Inferior parietal cortex (tissue), 1 donor: Measurements from ENCODE around the gene C1orf74.
"Not testable (repeated sequence)": the region's sequence is repeated elsewhere in the genome, so short reads cannot be mapped to it uniquely, and the experiment has no call there.

Source experiments
- DNase-seq: peaks from one replicate; pipeline ENCODE4 v3.0.0-alpha.2; 2016; ENCODE audit errors: extremely low spot score

The C1orf74 gene

DNA sequence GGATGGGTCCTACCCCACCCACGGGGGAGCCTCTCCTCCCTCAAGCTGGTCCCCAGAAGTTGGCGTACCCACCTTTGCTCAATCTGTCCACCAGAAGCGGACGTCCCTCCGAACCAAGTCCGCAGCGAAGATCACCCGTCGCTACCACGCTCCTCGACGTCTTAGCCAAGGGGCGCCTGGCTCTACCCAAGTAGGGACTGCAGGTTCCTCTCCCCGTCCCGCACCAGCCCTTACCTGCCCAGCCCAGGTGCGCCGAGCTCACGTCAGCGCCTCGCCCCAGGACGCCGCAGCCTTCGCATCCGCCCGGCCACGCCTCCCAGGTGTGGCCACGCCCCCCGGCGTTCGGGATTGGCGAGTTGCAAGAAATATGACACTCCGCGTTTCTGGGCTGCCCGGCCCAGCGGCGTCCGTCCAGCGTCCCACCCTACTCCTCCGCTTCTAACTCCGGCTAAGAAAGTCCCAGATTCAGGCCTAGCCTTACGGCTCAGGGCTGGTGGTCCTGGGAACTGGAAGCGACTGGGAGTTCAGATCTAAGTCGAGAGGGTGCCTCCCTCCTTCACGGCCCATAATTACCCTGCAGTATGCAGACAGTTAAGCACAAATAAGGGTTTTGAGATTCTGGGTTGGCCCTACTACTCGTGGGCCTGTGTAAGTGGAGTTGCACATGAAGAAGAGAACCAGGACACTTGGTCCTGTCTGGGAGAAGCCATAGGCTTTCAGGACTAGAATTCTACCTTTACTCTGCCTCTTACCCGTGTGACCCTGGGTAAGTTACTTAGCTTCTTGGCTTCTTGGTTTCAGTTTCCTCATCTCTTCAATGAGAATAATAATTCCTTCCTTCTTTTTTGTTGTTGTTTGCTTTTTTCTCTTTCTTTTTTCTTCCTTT lies 21.8 kb upstream of the C1orf74 start, which contains the start of gene IRF6:
Gene IRF6, minus strand, starts transcription at position 268 of the 886 bp plus-strand sequence. CDS start 4,729 bp downstream, outside the sequence.
- peak; percentile 47 for DNase-seq

DNA sequence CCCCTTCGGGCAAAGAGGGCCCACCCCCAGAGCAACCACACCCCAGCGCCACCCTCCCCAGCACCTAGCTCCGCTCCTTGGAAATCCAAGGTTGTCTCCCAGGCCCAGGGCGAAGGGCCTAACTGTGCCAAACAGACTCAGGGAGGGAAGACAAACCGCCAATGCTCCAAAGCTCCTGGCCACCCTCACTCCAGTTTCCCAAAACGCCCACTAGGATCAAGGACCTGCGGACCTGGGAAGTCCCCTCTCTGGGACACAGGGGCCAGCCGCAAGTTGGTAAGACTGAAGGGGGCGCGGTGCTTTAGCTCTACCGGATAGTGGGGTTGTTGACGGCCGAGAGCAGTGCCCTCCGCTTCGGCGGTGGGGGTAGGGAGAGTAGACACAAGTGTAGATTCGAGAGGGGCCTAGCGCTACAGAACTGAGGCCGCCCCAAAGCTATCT lies 21.0 kb upstream of the C1orf74 start:
- no peak for DNase-seq

DNA sequence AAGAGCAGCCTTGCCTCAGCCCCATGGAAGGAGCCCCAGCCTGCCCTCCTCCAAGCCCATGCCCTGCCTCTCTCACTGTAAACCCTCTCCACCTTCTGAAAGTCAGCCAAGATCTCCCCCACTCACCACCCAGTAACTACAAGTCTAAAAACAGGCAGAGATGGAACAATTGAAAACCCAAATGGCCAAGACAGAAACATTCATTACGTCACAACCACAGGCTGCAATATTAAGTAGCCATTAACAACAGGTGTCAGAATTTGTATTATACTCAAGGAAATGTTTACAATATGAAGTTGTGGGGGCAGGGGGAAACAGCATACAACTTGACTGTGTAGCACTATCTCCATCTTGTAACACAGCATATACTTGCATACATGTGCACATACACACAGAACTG lies 19.2 kb upstream of the C1orf74 start:
- no peak for DNase-seq

DNA sequence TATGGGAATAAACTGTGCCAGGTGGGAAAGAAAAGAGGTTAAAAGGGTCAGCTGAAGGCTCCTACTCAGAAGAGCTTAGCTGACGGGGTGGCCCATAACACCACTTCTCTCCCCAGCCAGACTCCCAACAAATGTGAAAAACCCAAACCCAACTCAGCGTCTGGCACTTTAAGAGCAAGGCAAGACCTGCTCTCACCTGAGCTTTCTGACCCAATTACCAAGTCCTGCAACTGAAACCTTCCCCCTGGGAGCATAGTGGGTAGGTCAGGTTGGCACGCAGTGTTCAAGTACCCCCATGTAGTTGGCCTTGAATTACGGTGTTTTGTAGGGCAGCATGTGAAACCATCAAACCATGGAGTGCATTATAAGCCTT lies 18.4 kb upstream of the C1orf74 start:
- no peak for DNase-seq

DNA sequence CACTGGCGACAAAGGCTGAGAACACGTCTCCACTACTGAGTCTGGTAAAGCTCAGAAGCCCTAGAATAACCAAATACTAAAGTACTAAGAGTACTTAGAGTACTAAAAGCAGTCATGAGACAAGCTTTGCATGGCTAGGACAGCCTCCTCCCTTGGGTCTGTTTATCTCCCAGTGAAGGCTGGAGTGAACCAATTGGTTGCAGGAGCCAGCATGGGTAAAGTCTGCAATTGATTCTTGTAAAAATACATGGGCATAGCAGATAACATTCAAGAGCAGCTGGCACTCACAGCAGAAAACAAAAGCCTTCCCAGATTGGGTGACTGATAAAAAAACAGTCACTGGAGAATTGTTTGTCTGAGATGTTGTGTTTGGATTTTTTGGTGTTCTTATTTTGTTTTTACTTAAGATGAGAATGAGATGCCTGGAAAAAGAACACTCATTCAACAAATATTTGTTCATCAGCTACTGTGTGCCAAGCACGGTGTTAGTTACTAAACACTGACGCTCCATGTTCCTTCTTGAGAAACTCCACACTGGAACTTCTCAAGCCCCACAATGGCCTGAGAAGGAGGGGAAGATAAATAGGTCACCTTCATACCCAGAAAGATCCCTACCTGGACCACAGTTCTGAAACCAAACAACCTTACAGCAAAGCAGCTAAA lies 17.9 kb upstream of the C1orf74 start:
- DNase-seq = no peak

DNA sequence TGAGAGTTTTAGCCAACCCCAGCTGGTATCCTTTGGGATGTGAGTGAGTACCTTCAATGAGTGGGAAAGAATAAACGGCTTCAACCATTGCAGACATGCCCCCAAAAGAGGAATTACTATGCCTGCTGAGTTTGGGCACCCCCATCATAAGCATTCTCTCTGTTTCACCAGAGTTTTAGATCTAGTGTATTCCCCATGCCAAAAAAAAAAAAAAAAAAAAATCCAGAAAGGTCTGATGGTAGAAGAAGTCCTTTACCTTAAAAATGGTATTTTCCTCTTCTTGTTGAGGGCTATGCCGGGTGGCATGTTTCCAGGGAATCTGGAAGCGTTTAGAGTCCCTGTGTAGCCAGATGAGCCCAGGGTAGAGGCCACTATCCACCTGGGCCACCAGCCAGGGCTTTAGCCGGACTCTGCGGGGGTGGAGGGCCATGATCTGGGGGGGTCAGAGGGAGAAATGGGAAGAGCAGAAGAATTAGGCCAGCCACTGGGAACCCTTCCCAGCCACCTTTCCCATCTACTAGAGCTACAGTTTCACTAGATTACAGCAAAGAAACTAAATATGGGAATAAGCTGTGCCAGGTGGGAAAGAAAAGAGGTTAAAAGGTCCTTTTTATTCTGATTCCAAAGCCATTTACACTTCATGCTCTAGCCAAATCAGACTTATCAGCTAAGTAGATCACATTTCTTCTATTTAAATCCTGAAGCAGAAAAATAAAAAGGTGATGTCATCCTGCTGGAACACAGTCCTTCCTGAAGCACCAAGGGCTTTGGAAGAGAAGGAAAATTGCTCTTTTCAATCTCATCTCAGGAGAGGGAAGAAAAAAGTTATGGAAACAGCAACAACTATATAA lies 16.9 kb upstream of the C1orf74 start:
- no peak for DNase-seq

DNA sequence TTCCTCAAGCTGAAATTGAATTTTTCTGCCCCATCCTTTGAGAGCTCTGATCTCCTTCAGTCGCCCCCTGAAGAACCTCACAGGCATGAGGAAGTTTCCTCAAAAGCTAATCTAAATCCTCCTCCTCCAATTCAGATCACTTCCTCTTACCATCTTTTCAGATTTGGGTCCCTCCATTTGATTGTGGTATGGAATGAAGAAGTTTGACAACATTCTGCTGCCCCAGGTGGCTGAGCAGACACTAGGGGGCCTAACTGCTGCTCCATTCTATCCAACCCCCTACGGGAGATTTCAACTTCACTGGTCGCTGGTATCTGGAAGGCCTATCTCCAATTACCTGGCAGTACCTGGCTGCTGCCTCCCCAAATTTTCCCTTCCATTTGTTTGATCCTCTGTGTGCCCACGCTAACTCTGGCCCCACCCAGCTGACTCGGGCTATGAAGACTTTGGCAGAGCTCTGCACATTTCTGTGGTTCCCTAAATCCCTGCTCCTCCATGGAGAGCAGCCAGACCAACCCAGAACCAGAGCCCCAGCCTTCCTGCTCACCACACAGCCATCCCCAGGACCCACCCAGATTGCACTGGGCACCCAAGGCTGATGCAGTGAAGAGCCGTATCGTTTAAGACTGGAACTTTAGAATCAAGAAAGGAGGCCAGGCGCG lies 13.8 kb upstream of the C1orf74 start:
- DNase-seq = no peak

DNA sequence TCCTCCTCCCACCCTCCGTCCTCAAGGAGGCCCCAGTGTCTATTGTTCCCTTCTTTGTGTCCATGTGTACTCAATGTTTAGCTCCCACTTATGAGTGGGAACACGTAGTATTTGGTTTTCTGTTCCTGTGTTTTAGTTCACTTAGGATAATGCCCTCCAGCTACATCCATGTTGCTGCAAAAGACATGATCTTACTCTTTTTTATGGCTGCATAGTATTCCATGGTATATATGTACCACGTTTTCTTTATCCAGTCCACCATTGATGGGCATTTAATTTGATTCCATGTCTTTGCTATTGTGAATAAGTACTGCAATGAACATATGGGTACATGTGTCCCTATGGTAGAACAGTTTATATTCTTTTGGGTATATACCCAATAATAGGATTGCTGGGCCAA lies 9.4 kb upstream of the C1orf74 start:
- DNase-seq = not testable (repeated sequence)

DNA sequence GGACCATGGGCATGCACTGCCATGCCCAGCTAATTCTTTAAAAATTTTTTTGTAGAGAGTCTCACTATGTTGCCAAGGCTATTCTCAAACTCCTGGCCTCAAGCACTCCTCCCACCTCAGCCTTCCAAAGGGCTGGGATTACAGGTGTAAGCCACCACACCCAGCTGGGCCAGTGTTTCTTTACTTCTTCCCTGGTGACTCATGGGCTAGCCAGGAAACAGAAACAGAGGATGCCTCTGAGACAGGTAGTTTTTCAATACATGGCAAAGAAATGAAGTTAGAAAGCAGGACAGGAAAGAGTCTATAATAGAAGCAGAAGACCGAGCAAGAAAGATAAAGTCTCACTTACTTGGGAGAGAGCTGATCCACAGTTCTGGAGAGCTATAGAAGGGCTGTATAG lies 7.6 kb upstream of the C1orf74 start:
- no peak for DNase-seq

DNA sequence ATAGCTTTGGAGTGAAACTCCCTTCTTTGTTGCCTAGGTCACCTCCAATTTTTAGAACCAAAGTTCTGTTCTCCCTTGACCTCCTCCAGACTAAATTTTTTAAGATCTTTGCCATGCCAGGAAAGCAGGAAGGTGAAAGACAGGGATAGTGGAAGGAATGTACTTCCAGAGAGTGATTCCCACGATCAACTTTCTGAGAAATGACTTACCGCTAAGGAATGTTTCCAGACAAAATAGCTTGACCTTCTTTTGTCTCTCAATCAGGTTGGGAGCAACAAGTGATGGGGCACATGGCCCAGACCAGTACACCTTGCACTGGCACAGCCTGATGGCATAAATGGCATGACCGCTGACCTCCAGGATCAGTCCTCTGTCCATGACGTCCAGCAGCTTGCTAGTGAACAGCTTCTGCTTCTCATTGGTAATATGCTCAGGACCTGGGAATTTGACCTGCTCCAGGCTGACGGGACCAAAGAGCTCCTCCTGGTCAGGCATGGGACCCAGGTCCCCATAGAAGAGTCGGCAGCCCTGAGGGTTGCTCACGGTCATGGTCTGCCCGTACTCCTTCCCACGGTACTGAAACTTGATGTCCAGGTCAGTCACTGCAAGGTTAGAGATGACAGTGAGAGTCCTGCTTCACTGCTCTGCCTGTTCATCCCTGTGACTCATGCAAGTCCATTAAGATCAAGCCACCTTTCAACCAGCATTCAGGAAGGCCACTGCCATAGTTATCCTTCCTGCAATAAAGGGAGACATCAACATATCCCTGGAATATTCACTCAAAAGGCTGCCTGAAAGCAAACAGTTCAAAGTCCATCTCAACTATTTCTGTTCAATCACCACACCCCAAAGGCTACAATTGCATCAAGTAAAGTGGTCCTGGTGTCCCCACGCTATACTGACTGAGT lies 6.2 kb upstream of the C1orf74 start:
- DNase-seq = no peak

DNA sequence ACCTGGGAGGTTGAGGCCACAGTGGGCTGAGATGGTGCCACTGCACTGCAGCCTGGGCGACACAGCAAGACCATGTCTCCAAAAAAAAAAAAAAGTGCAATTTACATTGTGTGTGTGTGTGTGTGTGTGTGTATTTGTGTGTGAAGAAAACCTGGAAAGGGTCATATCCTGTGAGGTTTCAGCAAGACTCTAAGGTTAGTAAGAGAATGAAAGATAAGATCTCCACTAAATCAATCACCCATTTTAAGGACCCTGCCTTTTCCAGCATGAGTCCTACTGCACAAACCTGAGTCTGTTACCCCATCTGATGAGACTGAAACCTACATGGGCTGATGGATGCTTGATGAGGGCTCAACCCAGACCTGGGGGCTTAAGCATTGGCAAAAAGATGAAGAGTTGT lies 4.9 kb upstream of the C1orf74 start:
- no peak for DNase-seq

DNA sequence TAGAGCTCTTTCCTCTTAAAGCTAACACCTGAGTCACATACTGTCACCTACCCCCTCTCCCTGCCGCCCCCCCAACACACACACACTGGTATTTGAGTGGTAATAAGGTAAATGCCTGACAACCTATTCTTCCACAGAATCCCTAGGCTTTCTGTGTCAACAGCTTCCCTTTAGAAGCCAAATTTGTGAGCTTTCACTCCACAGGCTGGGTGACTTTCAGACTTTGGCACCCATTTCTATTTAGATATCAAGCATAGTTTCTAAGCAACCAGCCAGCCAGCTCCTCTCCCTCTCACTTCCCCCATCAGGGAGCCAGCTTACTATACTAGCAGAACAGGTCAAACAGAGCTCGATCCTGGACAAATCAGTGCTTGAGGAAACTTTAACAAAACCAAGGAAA lies 3.2 kb upstream of the C1orf74 start:
- DNase-seq = peak; percentile 24

DNA sequence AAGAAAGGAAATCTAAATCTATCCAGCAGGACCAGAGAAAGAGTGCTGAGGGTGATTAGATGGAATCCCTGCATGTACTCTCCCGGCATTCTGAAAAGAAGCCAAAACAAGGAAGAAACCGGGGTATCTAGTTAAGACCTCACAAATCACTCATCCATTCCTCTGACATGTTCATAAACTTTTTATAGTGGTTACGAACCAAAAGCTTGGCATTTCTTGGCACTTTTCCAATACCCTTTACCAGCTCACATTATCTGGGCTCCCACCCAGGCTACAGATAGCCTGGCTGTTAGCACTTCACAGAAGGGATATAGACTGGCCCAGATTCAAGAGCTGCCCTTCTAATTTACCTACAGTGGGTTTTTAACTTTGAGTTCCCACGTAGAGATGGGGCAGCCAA lies 1.8 kb upstream of the C1orf74 start:
- DNase-seq = no peak

DNA sequence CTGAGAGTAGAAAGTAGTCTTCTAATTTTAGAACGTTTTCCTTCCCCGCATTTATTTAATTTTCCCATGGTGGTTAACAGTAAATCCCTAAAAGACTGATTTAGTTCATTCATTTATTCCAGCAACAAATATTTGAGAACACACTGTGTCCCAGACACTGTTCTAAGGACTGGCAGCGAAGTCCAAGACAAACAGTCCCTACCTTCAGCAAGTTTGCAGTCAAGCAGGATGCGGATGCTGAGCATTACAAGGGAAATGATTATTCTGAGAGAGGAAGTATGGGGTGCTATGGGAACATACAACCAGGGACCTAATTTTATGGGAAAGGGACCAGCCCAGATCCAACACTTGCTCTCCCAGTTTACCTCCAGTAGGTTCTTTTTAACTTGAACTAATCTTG lies 1.2 kb upstream of the C1orf74 start:
- DNase-seq = no peak

DNA sequence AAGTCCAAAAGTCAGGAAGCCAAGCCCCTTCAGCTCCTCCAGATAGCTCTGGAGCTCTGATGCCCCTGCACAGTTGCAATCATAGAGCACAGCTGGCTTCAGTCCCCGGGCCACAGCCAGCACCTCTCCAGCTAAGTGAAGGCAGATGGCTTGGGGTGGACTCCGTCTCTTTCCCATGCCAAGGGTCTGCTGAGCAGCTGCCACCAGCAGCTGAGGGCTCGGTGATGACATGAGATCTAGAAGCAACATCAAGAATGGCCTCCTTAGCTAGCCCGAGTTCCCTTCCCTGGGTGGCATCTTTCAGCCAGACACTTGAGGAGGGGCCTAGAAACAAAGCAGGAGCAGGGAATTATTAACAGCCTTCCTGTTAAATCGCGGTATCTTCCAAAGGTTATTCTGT lies 973 bp downstream of the C1orf74 start:
- no peak for DNase-seq

DNA sequence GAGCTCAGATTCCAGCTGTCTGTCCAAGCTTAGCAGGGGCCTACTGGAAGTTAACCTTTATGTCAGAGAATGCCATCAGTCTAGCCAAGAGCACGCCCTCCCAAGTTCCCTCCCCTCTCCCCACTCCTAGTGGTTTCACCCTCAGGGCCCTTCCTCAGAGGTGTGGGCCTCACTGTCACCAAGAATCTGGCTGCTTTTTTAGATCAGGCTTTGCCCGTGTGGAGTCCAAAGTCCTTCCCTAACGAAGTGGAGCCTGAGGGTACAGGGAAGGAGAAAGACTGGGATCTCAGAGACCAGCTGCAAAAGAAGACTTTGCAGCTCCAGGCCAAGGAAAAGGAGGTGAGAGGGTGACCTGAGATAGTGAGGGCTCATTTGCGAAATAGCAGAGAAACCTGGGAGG lies 4.1 kb downstream of the C1orf74 start:
- no peak for DNase-seq

DNA sequence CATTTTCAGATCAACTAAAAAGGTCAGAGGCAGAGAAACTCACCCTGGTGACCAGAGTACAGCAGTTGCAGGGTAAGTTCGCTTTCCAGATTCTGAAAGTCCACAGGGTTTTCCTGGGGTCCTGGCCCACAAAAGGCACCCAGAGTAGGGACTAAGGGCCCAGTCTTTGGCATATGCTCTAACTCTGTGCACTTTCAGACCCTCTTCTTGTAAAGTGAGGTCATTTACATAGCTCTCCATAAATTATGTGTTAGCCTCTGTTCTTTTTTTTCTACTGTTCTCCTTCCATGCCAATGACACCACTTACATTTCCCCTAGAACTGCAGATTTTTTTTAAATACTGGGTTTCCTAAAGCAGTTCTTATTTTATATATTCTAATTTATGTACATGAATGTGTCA lies 6.3 kb downstream of the C1orf74 start:
- no peak for DNase-seq

DNA sequence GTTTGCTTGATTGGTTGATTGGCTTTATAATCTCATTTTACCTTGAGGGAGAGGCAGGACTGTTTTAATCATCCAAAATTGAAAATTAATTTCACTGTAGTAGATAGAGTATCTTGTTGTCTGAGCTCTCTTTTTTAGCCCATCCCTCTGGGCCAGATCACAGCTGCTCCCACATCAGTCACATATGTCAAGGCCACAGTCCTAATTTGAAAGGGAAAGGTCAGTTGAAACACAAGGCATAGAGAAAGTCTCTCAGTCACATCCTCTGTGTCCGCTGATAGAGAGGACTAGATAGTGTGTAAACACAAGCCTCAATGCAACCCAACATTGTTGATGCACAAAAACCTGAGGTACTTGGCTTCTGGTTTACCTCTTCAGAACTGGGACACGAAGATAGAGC lies 6.8 kb downstream of the C1orf74 start:
- DNase-seq = no peak

DNA sequence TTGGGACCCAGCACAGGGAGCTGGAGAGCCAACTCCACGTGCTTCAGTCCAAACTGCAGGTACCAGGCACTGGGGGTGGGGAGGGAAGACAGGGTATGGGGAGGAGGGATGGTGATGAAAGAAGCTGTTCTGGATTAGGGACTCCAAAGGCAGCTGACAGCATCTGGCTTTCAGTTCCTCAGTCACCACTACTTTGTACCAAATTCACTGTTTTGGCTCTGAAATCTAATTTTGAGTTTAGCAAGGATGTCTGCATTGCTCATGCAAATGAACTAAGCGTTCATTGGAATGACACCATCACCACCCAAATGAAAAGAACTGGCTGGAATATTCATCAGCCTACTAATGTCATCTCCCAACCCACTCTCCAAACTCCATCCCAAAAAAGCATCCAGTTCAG lies 8.7 kb downstream of the C1orf74 start:
- no peak for DNase-seq

DNA sequence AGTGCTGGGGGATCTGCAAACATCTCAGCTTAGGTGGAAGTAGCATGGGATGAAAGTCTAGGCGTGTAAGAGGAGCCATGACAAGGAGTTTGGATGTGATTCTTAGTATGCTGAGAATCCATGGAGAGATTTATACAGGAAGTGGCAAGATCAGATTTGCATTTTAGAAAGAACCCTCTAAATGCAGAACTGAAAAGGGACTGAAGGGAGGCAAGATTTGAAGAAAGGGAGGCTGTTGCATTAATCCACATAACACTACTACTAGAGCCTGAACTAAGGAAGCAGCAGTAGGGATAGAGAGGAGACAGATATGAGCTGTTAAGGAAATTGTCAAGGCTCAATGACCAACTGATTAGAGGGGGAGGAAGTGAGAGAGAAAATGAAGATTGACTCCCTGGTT lies 9.8 kb downstream of the C1orf74 start:
- no peak for DNase-seq

DNA sequence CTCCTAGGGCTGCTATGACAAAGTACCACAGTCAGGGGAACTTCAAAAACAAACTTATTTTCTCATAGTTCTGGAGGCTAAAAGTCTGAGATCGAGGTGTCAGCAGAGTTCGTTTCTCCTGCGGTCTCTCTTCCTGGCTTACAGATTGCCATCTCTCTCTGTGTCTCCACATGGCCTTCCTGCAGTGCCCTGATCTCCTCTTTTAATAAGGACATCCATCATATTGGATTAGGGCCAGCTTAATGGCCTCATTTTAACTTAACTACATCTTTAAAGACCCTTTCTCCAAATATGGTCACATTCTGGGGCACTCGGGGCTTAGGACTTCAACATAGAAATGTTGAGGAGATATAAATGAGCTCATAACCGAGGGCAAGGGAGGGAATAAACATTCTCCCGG lies 12.2 kb downstream of the C1orf74 start:
- DNase-seq = no peak
